Measurements from ENCODE around the gene COQ4.

GRCh38 chr9:128316421-128316820 is 6.2 kb upstream of the COQ4 start:
- TF ChIP-seq, protein P1, sequence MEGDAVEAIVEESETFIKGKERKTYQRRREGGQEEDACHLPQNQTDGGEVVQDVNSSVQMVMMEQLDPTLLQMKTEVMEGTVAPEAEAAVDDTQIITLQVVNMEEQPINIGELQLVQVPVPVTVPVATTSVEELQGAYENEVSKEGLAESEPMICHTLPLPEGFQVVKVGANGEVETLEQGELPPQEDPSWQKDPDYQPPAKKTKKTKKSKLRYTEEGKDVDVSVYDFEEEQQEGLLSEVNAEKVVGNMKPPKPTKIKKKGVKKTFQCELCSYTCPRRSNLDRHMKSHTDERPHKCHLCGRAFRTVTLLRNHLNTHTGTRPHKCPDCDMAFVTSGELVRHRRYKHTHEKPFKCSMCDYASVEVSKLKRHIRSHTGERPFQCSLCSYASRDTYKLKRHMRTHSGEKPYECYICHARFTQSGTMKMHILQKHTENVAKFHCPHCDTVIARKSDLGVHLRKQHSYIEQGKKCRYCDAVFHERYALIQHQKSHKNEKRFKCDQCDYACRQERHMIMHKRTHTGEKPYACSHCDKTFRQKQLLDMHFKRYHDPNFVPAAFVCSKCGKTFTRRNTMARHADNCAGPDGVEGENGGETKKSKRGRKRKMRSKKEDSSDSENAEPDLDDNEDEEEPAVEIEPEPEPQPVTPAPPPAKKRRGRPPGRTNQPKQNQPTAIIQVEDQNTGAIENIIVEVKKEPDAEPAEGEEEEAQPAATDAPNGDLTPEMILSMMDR (IDR thresholded peaks at IDR 0.05; ENCODE audit: low read length): no peak
- no peak for TF ChIP-seq EZH2phosphoT487 (IDR thresholded peaks at IDR 0.05; ENCODE audit: low read length)
- TF ChIP-seq EZH2 (optimal IDR thresholded peaks at IDR 0.05; ENCODE audit: low read depth, low read length): no peak

Data from MM.1S (cell line).